ENCODE results near the gene ERC2.
A peak's percentile ranks its signal among the peaks of the same experiment; 100 is the strongest.

DNA sequence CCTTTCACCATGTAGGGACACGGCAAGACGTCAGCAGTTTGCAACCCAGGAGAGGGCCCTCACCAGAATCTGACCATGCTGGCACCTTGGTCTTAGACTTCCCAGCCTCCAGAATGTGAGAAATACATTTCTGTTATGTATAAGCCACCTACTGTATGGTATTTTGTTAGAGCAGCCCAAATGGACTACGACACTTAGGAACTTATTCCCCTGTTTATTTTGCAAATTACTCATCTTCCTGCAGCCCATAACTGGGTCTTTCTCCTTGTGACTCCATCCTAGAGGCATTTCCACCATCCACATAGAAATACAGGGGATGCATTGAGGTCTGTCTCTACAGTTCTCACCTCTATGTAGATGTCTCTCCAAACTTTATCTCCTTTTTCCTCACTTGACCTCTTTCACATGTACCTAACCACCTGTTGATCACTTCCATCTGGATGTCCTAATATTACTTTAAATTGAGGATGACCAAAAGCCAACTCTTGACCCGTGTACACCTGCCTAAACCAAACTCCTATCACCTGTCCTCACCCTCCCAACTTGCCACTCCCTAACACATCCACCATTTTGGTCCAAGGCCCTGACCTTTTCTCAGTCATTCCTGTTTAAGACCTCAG lies 575.1 kb downstream of the ERC2 start:
- TF ChIP-seq POLR2A (IDR thresholded peaks at IDR 0.05; ENCODE audit: low read depth, low read length) = no peak
- TF ChIP-seq, protein P1, sequence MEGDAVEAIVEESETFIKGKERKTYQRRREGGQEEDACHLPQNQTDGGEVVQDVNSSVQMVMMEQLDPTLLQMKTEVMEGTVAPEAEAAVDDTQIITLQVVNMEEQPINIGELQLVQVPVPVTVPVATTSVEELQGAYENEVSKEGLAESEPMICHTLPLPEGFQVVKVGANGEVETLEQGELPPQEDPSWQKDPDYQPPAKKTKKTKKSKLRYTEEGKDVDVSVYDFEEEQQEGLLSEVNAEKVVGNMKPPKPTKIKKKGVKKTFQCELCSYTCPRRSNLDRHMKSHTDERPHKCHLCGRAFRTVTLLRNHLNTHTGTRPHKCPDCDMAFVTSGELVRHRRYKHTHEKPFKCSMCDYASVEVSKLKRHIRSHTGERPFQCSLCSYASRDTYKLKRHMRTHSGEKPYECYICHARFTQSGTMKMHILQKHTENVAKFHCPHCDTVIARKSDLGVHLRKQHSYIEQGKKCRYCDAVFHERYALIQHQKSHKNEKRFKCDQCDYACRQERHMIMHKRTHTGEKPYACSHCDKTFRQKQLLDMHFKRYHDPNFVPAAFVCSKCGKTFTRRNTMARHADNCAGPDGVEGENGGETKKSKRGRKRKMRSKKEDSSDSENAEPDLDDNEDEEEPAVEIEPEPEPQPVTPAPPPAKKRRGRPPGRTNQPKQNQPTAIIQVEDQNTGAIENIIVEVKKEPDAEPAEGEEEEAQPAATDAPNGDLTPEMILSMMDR (IDR thresholded peaks at IDR 0.05; ENCODE audit: extremely low read depth in 1 of 2, insufficient read depth in 1 of 2, low read depth in 1 of 2, low read length in 2 of 2) = no peak
- TF ChIP-seq EZH2 (IDR thresholded peaks at IDR 0.05; ENCODE audit: borderline replicate concordance, low read depth, low read length, severe bottlenecking) = no peak
- no peak for TF ChIP-seq POLR2AphosphoS5 (IDR thresholded peaks at IDR 0.05; ENCODE audit: insufficient read depth, low read depth, low read length)
- TF ChIP-seq JUN (IDR thresholded peaks at IDR 0.05; ENCODE audit: borderline replicate concordance, insufficient read depth, insufficient read length, low read depth) = peak; percentile 47
- no peak for TF ChIP-seq MYC (IDR thresholded peaks at IDR 0.05; ENCODE audit: low read depth, low read length)
- TF ChIP-seq GATA2 (IDR thresholded peaks at IDR 0.05; ENCODE audit: insufficient read depth, insufficient read length, low read depth, low read length) = no peak
- TF ChIP-seq FOS (IDR thresholded peaks at IDR 0.05; ENCODE audit: borderline replicate concordance, insufficient read depth, low read length) = peak; percentile 85
